Activated naive CD8-positive, alpha-beta T cell (primary cell): ENCODE measurements around the gene FASTK.
"Not testable (repeated sequence)": the region's sequence is repeated elsewhere in the genome, so short reads cannot be mapped to it uniquely, and the experiment has no call there.

Experiments
- H3K27ac Mint-ChIP-seq: one replicate; pipeline ENCODE4 v1.8.0; 2021; ENCODE audit warnings: mixed read lengths
- H3K27me3 Mint-ChIP-seq: one replicate; pipeline ENCODE4 v1.8.0; 2021; ENCODE audit warnings: mixed read lengths
- H3K36me3 Mint-ChIP-seq: one replicate; pipeline ENCODE4 v1.8.0; 2021; ENCODE audit warnings: mixed read lengths
- H3K4me1 Mint-ChIP-seq: one replicate; pipeline ENCODE4 v1.8.0; 2021; ENCODE audit warnings: low read depth, mixed read lengths
- H3K4me3 Mint-ChIP-seq: one replicate; pipeline ENCODE4 v1.8.0; 2021; ENCODE audit warnings: mild to moderate bottlenecking, mixed read lengths
- H3K9me3 Mint-ChIP-seq: one replicate; pipeline ENCODE4 v1.8.0; 2021; ENCODE audit warnings: low read depth, mixed read lengths

The FASTK gene

GRCh38 chr7:151032936-151033863 lies 47.4 kb downstream of the FASTK start:
- Mint-ChIP-seq H3K27ac (no peak overlapping the region), H3K9me3 (no peaks in the 10 kb centered on the region), H3K4me1 (peaks cover 12% of the 10 kb centered on the region), H3K27me3 (no peaks in the 10 kb centered on the region), H3K36me3 (no peaks in the 10 kb centered on the region), H3K4me3 (no peak overlapping the region)

GRCh38 chr7:151031011-151031410 lies 49.6 kb downstream of the FASTK start:
- H3K9me3 Mint-ChIP-seq, result no peaks in the 10 kb centered on the region
- H3K4me1 Mint-ChIP-seq, result peaks cover 23% of the 10 kb centered on the region
- no peak overlapping the region for H3K4me3 Mint-ChIP-seq
- H3K36me3 Mint-ChIP-seq, result no peaks in the 10 kb centered on the region
- H3K27me3 Mint-ChIP-seq, result no peaks in the 10 kb centered on the region
- H3K27ac Mint-ChIP-seq, result no peak overlapping the region

GRCh38 chr7:151028948-151029501 lies 51.6 kb downstream of the FASTK start:
- Mint-ChIP-seq H3K9me3 (no peaks in the 10 kb centered on the region), H3K27me3 (no peaks in the 10 kb centered on the region), H3K27ac (peak overlapping the region; percentile 96), H3K4me1 (peaks cover 23% of the 10 kb centered on the region), H3K36me3 (no peaks in the 10 kb centered on the region), H3K4me3 (peak overlapping the region; percentile 95)

GRCh38 chr7:151028131-151028947 lies 52.3 kb downstream of the FASTK start, which contains the start of gene ABCB8:
Gene ABCB8 (plus strand): TSS chr7:151028450. CDS start chr7:151028516, 66 bp downstream.
- peak within 1 kb of the TSS; percentile 95 for H3K4me3 Mint-ChIP-seq
- no peaks in the 10 kb centered on the region for H3K27me3 Mint-ChIP-seq
- H3K27ac Mint-ChIP-seq, result peak within 1 kb of the TSS; percentile 96
- peaks cover 23% of the 10 kb centered on the region for H3K4me1 Mint-ChIP-seq
- no peaks in the 10 kb centered on the region for H3K9me3 Mint-ChIP-seq
- H3K36me3 Mint-ChIP-seq, result no peaks in the 10 kb centered on the region

GRCh38 chr7:151027728-151028130 lies 52.9 kb downstream of the FASTK start:
- not testable (repeated sequence) for H3K27me3 Mint-ChIP-seq, H3K9me3 Mint-ChIP-seq, H3K36me3 Mint-ChIP-seq
- Mint-ChIP-seq H3K4me3 (peak overlapping the region; percentile 95), H3K4me1 (peaks cover 23% of the 10 kb centered on the region), H3K27ac (peak overlapping the region; percentile 96)

- H3K27me3 Mint-ChIP-seq, H3K9me3 Mint-ChIP-seq, H3K36me3 Mint-ChIP-seq: not testable (repeated sequence)
- peak overlapping the region; percentile 95 for H3K4me3 Mint-ChIP-seq
- peak overlapping the region; percentile 96 for H3K27ac Mint-ChIP-seq
- H3K4me1 Mint-ChIP-seq, result peaks cover 23% of the 10 kb centered on the region
These were observed 53.6 kb downstream of the FASTK start for GRCh38 chr7:151026771-151027727.
